SKM-1 (cell line): Measurements from ENCODE around the gene SLC1A3.
"Not testable (repeated sequence)": the region's sequence is repeated elsewhere in the genome, so short reads cannot be mapped to it uniquely, and the experiment has no call there.

Experiments used
- DNase-seq: peaks from one replicate; lab custom pipeline; 2025; ENCODE audit not compliant: unreplicated experiment; lab: John Stamatoyannopoulos, UW

Gene SLC1A3

GRCh38 chr5:36630201-36631145 is 24.1 kb downstream of the SLC1A3 start:
- DNase-seq, result no peak

- no peak for DNase-seq
These were observed 24.7 kb downstream of the SLC1A3 start for GRCh38 chr5:36631154-36631553.

- DNase-seq, result no peak
These were observed 25.4 kb downstream of the SLC1A3 start for GRCh38 chr5:36631620-36632362.

- no peak for DNase-seq
These were observed 25.9 kb downstream of the SLC1A3 start for GRCh38 chr5:36632363-36632664.

- no peak for DNase-seq
These were observed 29.4 kb downstream of the SLC1A3 start for GRCh38 chr5:36635721-36636390.

- DNase-seq, result no peak
These were observed 30.7 kb downstream of the SLC1A3 start for GRCh38 chr5:36637101-36637500.

- DNase-seq, result no peak
These were observed 31.1 kb downstream of the SLC1A3 start for GRCh38 chr5:36637516-36637915.

- DNase-seq, result no peak
These were observed 31.6 kb downstream of the SLC1A3 start for GRCh38 chr5:36638056-36638455.

- no peak for DNase-seq
These were observed 34.5 kb downstream of the SLC1A3 start for GRCh38 chr5:36640949-36641348.

- no peak for DNase-seq
These were observed 35.0 kb downstream of the SLC1A3 start for GRCh38 chr5:36641431-36641830.

GRCh38 chr5:36642089-36642488 is 35.7 kb downstream of the SLC1A3 start:
- DNase-seq, result no peak

GRCh38 chr5:36643162-36643561 is 36.8 kb downstream of the SLC1A3 start:
- no peak for DNase-seq

GRCh38 chr5:36643841-36644240 is 37.4 kb downstream of the SLC1A3 start:
- not testable (repeated sequence) for DNase-seq

- no peak for DNase-seq
These were observed 38.3 kb downstream of the SLC1A3 start for GRCh38 chr5:36644727-36645126.

GRCh38 chr5:36646100-36646499 is 39.7 kb downstream of the SLC1A3 start:
- DNase-seq, result no peak

- DNase-seq, result no peak
These were observed 40.2 kb downstream of the SLC1A3 start for GRCh38 chr5:36646507-36647023.

GRCh38 chr5:36647046-36647445 is 40.6 kb downstream of the SLC1A3 start:
- DNase-seq, result no peak

GRCh38 chr5:36648426-36648825 is 42.0 kb downstream of the SLC1A3 start:
- no peak for DNase-seq

- DNase-seq, result no peak
These were observed 45.6 kb downstream of the SLC1A3 start for GRCh38 chr5:36651761-36652685.

- no peak for DNase-seq
These were observed 46.8 kb downstream of the SLC1A3 start for GRCh38 chr5:36653044-36653705.
